ENCODE results near the gene TYK2.
"Not testable (repeated sequence)": the region's sequence is repeated elsewhere in the genome, so short reads cannot be mapped to it uniquely, and the experiment has no call there.

- not testable (repeated sequence) for TF ChIP-seq CTCF (IDR thresholded peaks at IDR 0.05; ENCODE audit: insufficient read depth, low read length, poor library complexity, severe bottlenecking); EZH2phosphoT487 (conservative IDR thresholded peaks at IDR 0.05; ENCODE audit: low read length)
These were observed 13.3 kb downstream of the TYK2 start for GRCh38 chr19:10366950-10367512.
